DOHH2 (cell line): ENCODE measurements around the gene CXCL10.

Source experiments
- H3F3A ChIP-seq: fragments of 200-600 bp; sonication (generic), shearing (Covaris generic); 2 replicates; pipeline ENCODE4 v1.6.0; 2016; ENCODE audit warnings: antibody characterized with exemption, mild to moderate bottlenecking; ENCODE audit not compliant: control insufficient read depth, insufficient read depth
- H3K27ac ChIP-seq: fragments of 200-600 bp; sonication (generic); 2 replicates; pipeline ENCODE4 v1.5.1; 2014; ENCODE audit warnings: low read depth, mild to moderate bottlenecking, low read length, moderate library complexity
- H3K27me3 ChIP-seq: fragments of 200-600 bp; sonication (generic); 2 replicates; pipeline ENCODE4 v1.6.1; 2014; ENCODE audit warnings: mild to moderate bottlenecking, low read length, mixed read lengths; ENCODE audit not compliant: control insufficient read depth
- H3K36me3 ChIP-seq: fragments of 200-600 bp; sonication (generic); 2 replicates; pipeline ENCODE4 v1.6.1; 2014; ENCODE audit warnings: mild to moderate bottlenecking, low read length, moderate library complexity, mixed read lengths; ENCODE audit not compliant: control insufficient read depth
- H3K4me1 ChIP-seq: fragments of 200-600 bp; sonication (generic); 2 replicates; pipeline ENCODE4 v1.6.1; 2014; ENCODE audit warnings: mild to moderate bottlenecking, low read length, mixed read lengths; ENCODE audit not compliant: control insufficient read depth
- H3K4me2 ChIP-seq: fragments of 200-600 bp; sonication (generic); 2 replicates; pipeline ENCODE4 v1.6.0; 2014; ENCODE audit warnings: mild to moderate bottlenecking, low read length, moderate library complexity
- H3K4me3 ChIP-seq: fragments of 200-600 bp; sonication (generic); 2 replicates; pipeline ENCODE4 v1.5.1; 2014; ENCODE audit warnings: mild to moderate bottlenecking, low read length, mixed read lengths
- H3K79me2 ChIP-seq: fragments of 200-600 bp; sonication (generic); 2 replicates; pipeline ENCODE4 v1.6.1; 2014; ENCODE audit warnings: mild to moderate bottlenecking, low read length, mixed read lengths; ENCODE audit not compliant: control insufficient read depth
- H3K9me2 ChIP-seq: fragments of 200-600 bp; sonication (generic); replicated peaks from 2 replicates; pipeline ENCODE4 v1.6.1; 2014; ENCODE audit warnings: mild to moderate bottlenecking, low read length, mixed read lengths; ENCODE audit not compliant: control insufficient read depth
- H3K9me3 ChIP-seq: fragments of 200-600 bp; sonication (generic); 2 replicates; pipeline ENCODE4 v1.6.1; 2014; ENCODE audit warnings: antibody characterized with exemption, low read length, mixed read lengths; ENCODE audit not compliant: control insufficient read depth, insufficient read depth
- H4K20me1 ChIP-seq: fragments of 200-600 bp; sonication (generic); 2 replicates; pipeline ENCODE4 v1.6.0; 2014; ENCODE audit warnings: low read depth, mild to moderate bottlenecking, antibody characterized with exemption, low read length, moderate library complexity; ENCODE audit not compliant: control insufficient read depth, insufficient read depth
- CTCF ChIP-seq: fragments of 200-600 bp; sonication (generic); IDR thresholded peaks from one replicate; pipeline ENCODE4 v1.5.1; 2014; ENCODE audit warnings: antibody characterized with exemption, mild to moderate bottlenecking, low read depth, low read length; ENCODE audit not compliant: poor library complexity, severe bottlenecking
- EZH2phosphoT487 ChIP-seq: fragments of 200-600 bp; sonication (generic); IDR thresholded peaks from 2 replicates; pipeline ENCODE4 v1.6.1; 2017; ENCODE audit warnings: borderline replicate concordance, mild to moderate bottlenecking, antibody characterized with exemption, low read length, moderate library complexity, mixed read lengths

The CXCL10 gene

GRCh38 chr4:76017056-76017686, 6.1 kb downstream of the CXCL10 start:
- Histone ChIP-seq H3K79me2 (no peaks in the 10 kb centered on the region), H3K4me3 (no peak overlapping the region), H3F3A (no peaks in the 10 kb centered on the region), H3K9me2 (no peaks in the 10 kb centered on the region), H3K36me3 (no peaks in the 10 kb centered on the region), H3K4me2 (no peak overlapping the region), H4K20me1 (no peaks in the 10 kb centered on the region), H3K27ac (no peak overlapping the region), H3K4me1 (peaks cover 8% of the 10 kb centered on the region; the same call in 1 of the 2 replicates), H3K27me3 (peaks cover 18% of the 10 kb centered on the region), H3K9me3 (no peaks in the 10 kb centered on the region)
- TF ChIP-seq EZH2phosphoT487 = no peak
- TF ChIP-seq CTCF = no peak

- H3K9me2 ChIP-seq = no peaks in the 10 kb centered on the region
- no peaks in the 10 kb centered on the region for H3K36me3 ChIP-seq
- H3F3A ChIP-seq = no peaks in the 10 kb centered on the region
- H3K79me2 ChIP-seq = no peaks in the 10 kb centered on the region
- TF ChIP-seq EZH2phosphoT487 (no peak), CTCF (no peak)
- H4K20me1 ChIP-seq = no peaks in the 10 kb centered on the region
- peaks cover 8% of the 10 kb centered on the region; the same call in 1 of the 2 replicates for H3K4me1 ChIP-seq
- peaks cover 10% of the 10 kb centered on the region for H3K27me3 ChIP-seq
- H3K9me3 ChIP-seq = no peaks in the 10 kb centered on the region
- H3K4me3 ChIP-seq = no peak overlapping the region
- H3K27ac ChIP-seq = no peak overlapping the region
- H3K4me2 ChIP-seq = no peak overlapping the region
Observed at GRCh38 chr4:76016393-76016792, 6.9 kb downstream of the CXCL10 start.

GRCh38 chr4:76013540-76013939, 9.8 kb downstream of the CXCL10 start:
- TF ChIP-seq CTCF (no peak), EZH2phosphoT487 (no peak)
- Histone ChIP-seq H3K79me2 (no peaks in the 10 kb centered on the region), H3K9me2 (no peaks in the 10 kb centered on the region), H3K4me1 (peaks cover 8% of the 10 kb centered on the region; the same call in 1 of the 2 replicates), H3K27me3 (peaks cover 8% of the 10 kb centered on the region), H3K36me3 (no peaks in the 10 kb centered on the region), H3K4me2 (no peak overlapping the region), H3K4me3 (no peak overlapping the region), H3F3A (no peaks in the 10 kb centered on the region), H4K20me1 (no peaks in the 10 kb centered on the region), H3K9me3 (no peaks in the 10 kb centered on the region), H3K27ac (no peak overlapping the region)
